ENCODE data around the gene LRRK1. TPM values are rescaled to one million over a fixed set of nuclear protein-coding genes. Genes with fewer than 3 reads are reported as not detected.
"Not testable (repeated sequence)": the region's sequence is repeated elsewhere in the genome, so short reads cannot be mapped to it uniquely, and the experiment has no call there.

Gene LRRK1
- total RNA-seq, 4 donors from 2014 or later = 12.1 to 23.8 (median 15.2) TPM

GRCh38 chr15:101092867-101093202 is 173.7 kb downstream of the LRRK1 start:
- Histone ChIP-seq H3K36me3 (no peaks in the 10 kb centered on the region), H3K4me3 (no peak overlapping the region), H3K27me3 (no peaks in the 10 kb centered on the region), H3K27ac (peak overlapping the region in 2 of 4 donors; percentile 67 to 69), H3K9me3 (no peaks in the 10 kb centered on the region), H3K4me1 (peaks cover 0 to 40% (median 7%) of the 10 kb centered on the region in 3 donors)
- TF ChIP-seq EP300 (IDR thresholded peaks at IDR 0.05) (no peak), POLR2A (IDR thresholded peaks at IDR 0.05) (no peak), CTCF (IDR thresholded peaks at IDR 0.05) (no peak), POLR2AphosphoS5 (IDR thresholded peaks at IDR 0.05) (no peak)
- 90% methylated on average over 2 of the region's 12 CpGs; no CpG with 5 or more reads in 1 of the 2 donors for WGBS, 2 donors (ENCODE audit: low coverage in 1 of 2)
- no peak for ATAC-seq

- Histone ChIP-seq H3K4me1 (peaks cover 0 to 33% (median 7%) of the 10 kb centered on the region in 3 donors), H3K36me3 (no peaks in the 10 kb centered on the region), H3K4me3 (no peak overlapping the region), H3K9me3 (no peaks in the 10 kb centered on the region), H3K27ac (no peak overlapping the region), H3K27me3 (no peaks in the 10 kb centered on the region)
- WGBS, 2 donors (ENCODE audit: low coverage in 1 of 2) = 92 to 96% methylated on average over 2 to 9 of the region's 12 CpGs
- no peak for TF ChIP-seq CTCF (IDR thresholded peaks at IDR 0.05)
- no peak for TF ChIP-seq EP300 (IDR thresholded peaks at IDR 0.05)
- TF ChIP-seq POLR2A (IDR thresholded peaks at IDR 0.05) = no peak
- TF ChIP-seq POLR2AphosphoS5 (IDR thresholded peaks at IDR 0.05) = no peak
- no peak for ATAC-seq
These were observed 174.8 kb downstream of the LRRK1 start for GRCh38 chr15:101093958-101094357.

- H3K36me3 ChIP-seq, H3K27me3 ChIP-seq, H3K4me3 ChIP-seq, H3K27ac ChIP-seq, H3K9me3 ChIP-seq, ATAC-seq: not testable (repeated sequence)
- peaks cover 0 to 20% (median 7%) of the 10 kb centered on the region in 3 donors for H3K4me1 ChIP-seq
- 91 to 92% methylated on average over 2 to 4 of the region's 6 CpGs for WGBS, 2 donors (ENCODE audit: low coverage in 1 of 2)
These were observed 176.7 kb downstream of the LRRK1 start for GRCh38 chr15:101095796-101096406.

GRCh38 chr15:101097111-101097510 is 178.0 kb downstream of the LRRK1 start:
- no peaks in the 10 kb centered on the region for H3K36me3 ChIP-seq
- H3K4me3 ChIP-seq = no peak overlapping the region
- TF ChIP-seq EP300 (IDR thresholded peaks at IDR 0.05) (no peak), CTCF (IDR thresholded peaks at IDR 0.05) (no peak), POLR2AphosphoS5 (IDR thresholded peaks at IDR 0.05) (no peak), POLR2A (IDR thresholded peaks at IDR 0.05) (no peak)
- 75 to 94% methylated on average over 6 to 14 of the region's 14 CpGs for WGBS, 2 donors (ENCODE audit: low coverage in 1 of 2)
- ATAC-seq = no peak
- H3K27ac ChIP-seq = no peak overlapping the region
- H3K27me3 ChIP-seq = no peaks in the 10 kb centered on the region
- no peaks in the 10 kb centered on the region for H3K9me3 ChIP-seq
- H3K4me1 ChIP-seq = peaks cover 0 to 7% (median 5%) of the 10 kb centered on the region in 3 donors

- no peak overlapping the region for H3K4me3 ChIP-seq
- no peak overlapping the region for H3K27ac ChIP-seq
- TF ChIP-seq POLR2A (IDR thresholded peaks at IDR 0.05) (no peak), EP300 (IDR thresholded peaks at IDR 0.05) (no peak), CTCF (IDR thresholded peaks at IDR 0.05) (no peak), POLR2AphosphoS5 (IDR thresholded peaks at IDR 0.05) (no peak)
- no peaks in the 10 kb centered on the region for H3K36me3 ChIP-seq
- H3K4me1 ChIP-seq = no peaks in the 10 kb centered on the region
- H3K9me3 ChIP-seq = no peaks in the 10 kb centered on the region
- WGBS, 2 donors (ENCODE audit: low coverage in 1 of 2) = 85% methylated on average over 5 of the region's 10 CpGs; no CpG with 5 or more reads in 1 of the 2 donors
- no peaks in the 10 kb centered on the region for H3K27me3 ChIP-seq
- no peak for ATAC-seq
These were observed 180.0 kb downstream of the LRRK1 start for GRCh38 chr15:101099183-101099582.

Measured in gastroesophageal sphincter (tissue), 4 donors.